Measurements from ENCODE around the gene CDH5.

DNA sequence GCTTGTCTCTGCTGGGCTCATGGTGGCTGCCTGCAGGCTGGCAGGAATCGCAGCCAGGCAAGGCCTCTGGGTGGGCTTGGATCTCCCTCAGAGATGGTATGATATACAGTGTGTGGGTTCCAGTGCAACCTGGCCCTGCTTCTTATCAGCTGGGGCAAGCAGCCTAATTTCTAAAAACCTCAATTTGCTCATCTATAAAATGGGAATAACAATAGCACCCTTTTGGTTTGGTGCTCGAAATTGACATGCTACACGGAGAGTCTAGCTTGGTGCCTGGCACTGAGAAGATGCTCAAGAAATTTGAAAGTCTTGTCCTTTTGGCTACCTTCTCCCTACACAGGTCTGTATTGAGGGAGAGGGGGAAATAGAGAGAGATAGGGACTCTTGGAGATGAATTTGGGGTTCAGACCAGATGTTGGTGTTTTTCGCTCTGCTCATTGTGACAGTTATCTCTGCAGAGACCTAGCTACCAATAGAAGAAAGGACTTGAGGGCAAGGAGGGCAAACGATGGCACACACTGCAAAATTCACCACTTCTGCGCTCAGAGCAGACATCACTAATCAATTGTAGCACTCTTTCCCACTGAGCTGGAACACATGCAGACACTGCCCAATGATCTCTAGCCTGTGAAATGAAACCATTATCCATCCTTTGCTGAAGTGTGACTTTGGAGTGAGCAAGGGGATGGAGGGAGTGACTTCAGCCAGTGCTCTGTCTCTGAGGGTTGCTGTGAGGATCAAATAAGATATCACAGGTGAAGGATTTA lies 76.2 kb downstream of the CDH5 start:
- TF ChIP-seq CTCF (IDR thresholded peaks at IDR 0.05), result no peak
- TF ChIP-seq POLR2A (IDR thresholded peaks at IDR 0.05), result no peak

All from Peyer's patch (tissue), 4 donors.